ENCODE results near the gene IRX3. TPM values are rescaled to one million over a fixed set of nuclear protein-coding genes. Genes with fewer than 3 reads are reported as not detected.

The IRX3 gene
- total and polyA plus RNA-seq, 10 of the 15 experiments (the other 5 are each of a cell fraction or from before 2014, with no cell fraction given) = 0.05 TPM; not detected in 9

DNA sequence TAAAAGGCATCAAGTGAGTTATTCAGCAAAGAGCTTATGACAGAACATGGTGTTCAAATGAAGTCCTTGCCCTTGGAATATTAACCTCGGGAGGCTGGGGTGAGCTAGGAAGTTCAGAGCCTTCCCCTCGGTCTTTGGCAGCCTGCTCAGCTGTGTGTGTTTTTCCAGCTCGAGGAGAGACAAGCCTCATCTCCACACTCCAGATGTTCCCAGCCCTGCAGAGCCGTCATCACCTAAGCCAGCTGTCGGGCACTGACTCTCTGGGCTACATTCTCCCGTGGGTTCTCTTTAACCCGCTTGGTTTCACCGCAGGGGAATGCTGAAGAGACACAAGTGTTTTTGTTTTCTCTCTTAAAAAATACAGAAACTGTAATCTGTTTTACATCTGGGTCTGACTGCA is 47.1 kb downstream of the IRX3 start:
- Histone ChIP-seq H3K36me3 (ENCODE audit: control insufficient read depth in 2 of 2, insufficient read depth in 2 of 2, low read length in 1 of 2) (no peaks in the 10 kb centered on the region), H3K27ac (ENCODE audit: control insufficient read depth, insufficient read depth) (no peak overlapping the region), H3K27me3 (replicated peaks in 1 of 2; ENCODE audit: control insufficient read depth in 2 of 2, insufficient read depth in 2 of 2, low read length in 1 of 2) (no peaks in the 10 kb centered on the region), H3K9ac (ENCODE audit: control insufficient read depth, insufficient read depth, low read length) (no peak overlapping the region), H3K4me3 (no peak overlapping the region), H3K4me2 (ENCODE audit: control insufficient read depth, insufficient read depth) (no peak overlapping the region), H3K79me2 (ENCODE audit: control insufficient read depth, insufficient read depth, low read length) (no peaks in the 10 kb centered on the region), H3K4me1 (ENCODE audit: control insufficient read depth, insufficient read depth, low read length) (no peaks in the 10 kb centered on the region), H4K20me1 (ENCODE audit: control insufficient read depth, insufficient read depth) (no peaks in the 10 kb centered on the region), H2AFZ (ENCODE audit: control insufficient read depth, low read depth, low read length) (no peak overlapping the region), H3K9me3 (replicated peaks; ENCODE audit: control insufficient read depth, insufficient read depth, low read length) (no peaks in the 10 kb centered on the region)
- intact Hi-C loops (cut with micrococcal nuclease; ENCODE audit: unreplicated experiment) (no loop called here), in situ Hi-C loops (cut with MboI) (no loop called here)
- ChIA-PET SMC1A (ENCODE audit: uncharacterized antibody, unreplicated experiment) (no interaction called here), POLR2A (interaction anchor here (0.6 kb wide), 1 partner anchor 462 kb away, joined by 4 read pairs; no protein-coding TSS in a partner anchor), RAD21 (ENCODE audit: unreplicated experiment) (no interaction called here), CTCF (no interaction called here)
- 32% methylated on average over 8 of the region's 8 CpGs for whole genome bisulfite sequencing (ENCODE audit: insufficient coverage, insufficient replicate concordance, low lambda C conversion rate, missing lambda C conversion rate)
- BruUV-seq (replicated peaks) = no TSS peak
- ATAC-seq (no peak), FAIRE-seq (no peak), DNase-seq (ENCODE audit: low read depth, low spot score) (no peak)
- TF ChIP-seq HCFC1 (IDR thresholded peaks at IDR 0.05; ENCODE audit: low read length) (no peak), JUND (IDR thresholded peaks at IDR 0.05; ENCODE audit: low read depth, low read length) (no peak), BRCA1 (IDR thresholded peaks at IDR 0.05; ENCODE audit: low read depth, low read length) (no peak), ZNF274 (IDR thresholded peaks at IDR 0.05; ENCODE audit: insufficient read depth, insufficient read length) (no peak), SREBF2 (IDR thresholded peaks at IDR 0.05; ENCODE audit: low read length) (no peak), ZNF217 (IDR thresholded peaks at IDR 0.05) (no peak), MYC (IDR thresholded peaks at IDR 0.05; ENCODE audit: insufficient read depth, insufficient read length, insufficient replicate concordance, low read length, severe bottlenecking) (no peak), NRF1 (conservative IDR thresholded peaks at IDR 0.05; ENCODE audit: low read depth, low read length) (no peak), CREB1 (IDR thresholded peaks at IDR 0.05; ENCODE audit: low read depth) (no peak), POLR2AphosphoS2 (IDR thresholded peaks at IDR 0.05; ENCODE audit: low read depth, low read length) (no peak), CBX3 (IDR thresholded peaks at IDR 0.05; ENCODE audit: borderline replicate concordance, low read depth) (no peak), HDGF (IDR thresholded peaks at IDR 0.05) (no peak)
- TF ChIP-seq, protein P1, sequence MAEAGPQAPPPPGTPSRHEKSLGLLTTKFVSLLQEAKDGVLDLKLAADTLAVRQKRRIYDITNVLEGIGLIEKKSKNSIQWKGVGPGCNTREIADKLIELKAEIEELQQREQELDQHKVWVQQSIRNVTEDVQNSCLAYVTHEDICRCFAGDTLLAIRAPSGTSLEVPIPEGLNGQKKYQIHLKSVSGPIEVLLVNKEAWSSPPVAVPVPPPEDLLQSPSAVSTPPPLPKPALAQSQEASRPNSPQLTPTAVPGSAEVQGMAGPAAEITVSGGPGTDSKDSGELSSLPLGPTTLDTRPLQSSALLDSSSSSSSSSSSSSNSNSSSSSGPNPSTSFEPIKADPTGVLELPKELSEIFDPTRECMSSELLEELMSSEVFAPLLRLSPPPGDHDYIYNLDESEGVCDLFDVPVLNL (IDR thresholded peaks at IDR 0.05; ENCODE audit: low read depth, low read length) = no peak
- TF ChIP-seq, protein P2, sequence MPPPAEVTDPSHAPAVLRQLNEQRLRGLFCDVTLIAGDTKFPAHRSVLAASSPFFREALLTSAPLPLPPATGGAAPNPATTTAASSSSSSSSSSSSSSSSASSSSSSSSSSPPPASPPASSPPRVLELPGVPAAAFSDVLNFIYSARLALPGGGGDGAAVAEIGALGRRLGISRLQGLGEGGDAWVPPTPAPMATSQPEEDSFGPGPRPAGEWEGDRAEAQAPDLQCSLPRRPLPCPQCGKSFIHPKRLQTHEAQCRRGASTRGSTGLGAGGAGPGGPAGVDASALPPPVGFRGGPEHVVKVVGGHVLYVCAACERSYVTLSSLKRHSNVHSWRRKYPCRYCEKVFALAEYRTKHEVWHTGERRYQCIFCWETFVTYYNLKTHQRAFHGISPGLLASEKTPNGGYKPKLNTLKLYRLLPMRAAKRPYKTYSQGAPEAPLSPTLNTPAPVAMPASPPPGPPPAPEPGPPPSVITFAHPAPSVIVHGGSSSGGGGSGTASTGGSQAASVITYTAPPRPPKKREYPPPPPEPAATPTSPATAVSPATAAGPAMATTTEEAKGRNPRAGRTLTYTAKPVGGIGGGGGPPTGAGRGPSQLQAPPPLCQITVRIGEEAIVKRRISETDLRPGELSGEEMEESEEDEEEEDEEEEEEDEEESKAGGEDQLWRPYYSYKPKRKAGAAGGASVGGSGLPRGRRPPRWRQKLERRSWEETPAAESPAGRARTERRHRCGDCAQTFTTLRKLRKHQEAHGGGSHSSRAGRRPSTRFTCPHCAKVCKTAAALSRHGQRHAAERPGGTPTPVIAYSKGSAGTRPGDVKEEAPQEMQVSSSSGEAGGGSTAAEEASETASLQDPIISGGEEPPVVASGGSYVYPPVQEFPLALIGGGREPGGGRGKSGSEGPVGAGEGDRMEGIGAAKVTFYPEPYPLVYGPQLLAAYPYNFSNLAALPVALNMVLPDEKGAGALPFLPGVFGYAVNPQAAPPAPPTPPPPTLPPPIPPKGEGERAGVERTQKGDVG (CRISPR knock-in tag; IDR thresholded peaks at IDR 0.05) = no peak
- TF ChIP-seq, protein P3, sequence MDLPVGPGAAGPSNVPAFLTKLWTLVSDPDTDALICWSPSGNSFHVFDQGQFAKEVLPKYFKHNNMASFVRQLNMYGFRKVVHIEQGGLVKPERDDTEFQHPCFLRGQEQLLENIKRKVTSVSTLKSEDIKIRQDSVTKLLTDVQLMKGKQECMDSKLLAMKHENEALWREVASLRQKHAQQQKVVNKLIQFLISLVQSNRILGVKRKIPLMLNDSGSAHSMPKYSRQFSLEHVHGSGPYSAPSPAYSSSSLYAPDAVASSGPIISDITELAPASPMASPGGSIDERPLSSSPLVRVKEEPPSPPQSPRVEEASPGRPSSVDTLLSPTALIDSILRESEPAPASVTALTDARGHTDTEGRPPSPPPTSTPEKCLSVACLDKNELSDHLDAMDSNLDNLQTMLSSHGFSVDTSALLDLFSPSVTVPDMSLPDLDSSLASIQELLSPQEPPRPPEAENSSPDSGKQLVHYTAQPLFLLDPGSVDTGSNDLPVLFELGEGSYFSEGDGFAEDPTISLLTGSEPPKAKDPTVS (IDR thresholded peaks at IDR 0.05; ENCODE audit: low read depth, low read length) = no peak
- TF ChIP-seq, protein P4, sequence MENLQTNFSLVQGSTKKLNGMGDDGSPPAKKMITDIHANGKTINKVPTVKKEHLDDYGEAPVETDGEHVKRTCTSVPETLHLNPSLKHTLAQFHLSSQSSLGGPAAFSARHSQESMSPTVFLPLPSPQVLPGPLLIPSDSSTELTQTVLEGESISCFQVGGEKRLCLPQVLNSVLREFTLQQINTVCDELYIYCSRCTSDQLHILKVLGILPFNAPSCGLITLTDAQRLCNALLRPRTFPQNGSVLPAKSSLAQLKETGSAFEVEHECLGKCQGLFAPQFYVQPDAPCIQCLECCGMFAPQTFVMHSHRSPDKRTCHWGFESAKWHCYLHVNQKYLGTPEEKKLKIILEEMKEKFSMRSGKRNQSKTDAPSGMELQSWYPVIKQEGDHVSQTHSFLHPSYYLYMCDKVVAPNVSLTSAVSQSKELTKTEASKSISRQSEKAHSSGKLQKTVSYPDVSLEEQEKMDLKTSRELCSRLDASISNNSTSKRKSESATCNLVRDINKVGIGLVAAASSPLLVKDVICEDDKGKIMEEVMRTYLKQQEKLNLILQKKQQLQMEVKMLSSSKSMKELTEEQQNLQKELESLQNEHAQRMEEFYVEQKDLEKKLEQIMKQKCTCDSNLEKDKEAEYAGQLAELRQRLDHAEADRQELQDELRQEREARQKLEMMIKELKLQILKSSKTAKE (IDR thresholded peaks at IDR 0.05; ENCODE audit: low read depth, poor library complexity, severe bottlenecking) = no peak
- TF ChIP-seq, protein P5, sequence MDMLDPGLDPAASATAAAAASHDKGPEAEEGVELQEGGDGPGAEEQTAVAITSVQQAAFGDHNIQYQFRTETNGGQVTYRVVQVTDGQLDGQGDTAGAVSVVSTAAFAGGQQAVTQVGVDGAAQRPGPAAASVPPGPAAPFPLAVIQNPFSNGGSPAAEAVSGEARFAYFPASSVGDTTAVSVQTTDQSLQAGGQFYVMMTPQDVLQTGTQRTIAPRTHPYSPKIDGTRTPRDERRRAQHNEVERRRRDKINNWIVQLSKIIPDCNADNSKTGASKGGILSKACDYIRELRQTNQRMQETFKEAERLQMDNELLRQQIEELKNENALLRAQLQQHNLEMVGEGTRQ (IDR thresholded peaks at IDR 0.05; ENCODE audit: borderline replicate concordance, low read depth, low read length) = no peak

All from GM12878 (cell line).